Spleen (tissue), 7 donors: ENCODE data around the gene NOTO.

Experiments used
- CTCF ChIP-seq, 11 experiments: fragments of 200-600 bp in 7 of 11; fragments of 450-650 bp in 4 of 11; sonication (generic) in 4 of 11; IDR thresholded peaks in 8 of 11; conservative IDR thresholded peaks in 3 of 11; 1 replicate in 7 of 11; 2 replicates in 4 of 11; pipeline versions ENCODE4 v1.4.0 to v1.8.0; 2016 to 2021; ENCODE audit warnings: antibody characterized with exemption in 11 of 11, inconsistent platforms in 4 of 11, mild to moderate bottlenecking in 1 of 11
- POLR2A ChIP-seq, 3 donors: fragments of 450-650 bp; IDR thresholded peaks; one replicate each; pipeline ENCODE4 v1.5.1; 2017; ENCODE audit warnings: antibody characterized with exemption in 3 of 3, mild to moderate bottlenecking in 1 of 3
- POLR2AphosphoS5 ChIP-seq, 3 donors: sonication (generic); formaldehyde crosslinking; IDR thresholded peaks; one replicate each; pipeline ENCODE4 v1.5.1; 2017; ENCODE audit warnings: antibody characterized with exemption in 3 of 3
- donor health status: DM: no; HTN: no; CAD: no; lungs with moderate emphysema.
- donor health status: DM: no; HTN: no; CAD: no.
- donor health status: DM: no; HTN: no; CAD: no.

GRCh38 chr2:73256618-73256922, 54.2 kb downstream of the NOTO start:
- TF ChIP-seq CTCF (IDR thresholded peaks at IDR 0.05 in 8 of 11, conservative IDR thresholded peaks at IDR 0.05 in 3 of 11) (no peak), POLR2A (IDR thresholded peaks at IDR 0.05) (no peak), POLR2AphosphoS5 (IDR thresholded peaks at IDR 0.05) (no peak)
